Measurements from ENCODE around the gene PVR.

Gene PVR

GRCh38 chr19:44653977-44654774 lies 10.5 kb downstream of the PVR start:
- Histone ChIP-seq H2AFZ (ENCODE audit: low read depth, low read length) (no peak overlapping the region), H3K4me2 (ENCODE audit: insufficient read depth, low read length) (no peak overlapping the region), H3K4me1 (ENCODE audit: insufficient read depth, low read length) (no peaks in the 10 kb centered on the region), H3K4me3 (ENCODE audit: low read depth in 1 of 2, low read length in 2 of 2) (no peak overlapping the region), H3K9ac (ENCODE audit: low read depth, low read length) (no peak overlapping the region), H3K9me3 (ENCODE audit: insufficient read depth, low read length, severe bottlenecking) (no peaks in the 10 kb centered on the region), H3K79me2 (ENCODE audit: insufficient read depth, low read length) (no peaks in the 10 kb centered on the region), H3K27ac (ENCODE audit: low read length) (no peak overlapping the region), H4K20me1 (ENCODE audit: insufficient read depth, low read length) (no peaks in the 10 kb centered on the region), H3K36me3 (ENCODE audit: insufficient read depth, low read length) (no peaks in the 10 kb centered on the region), H3K27me3 (ENCODE audit: insufficient read depth, low read length, poor library complexity) (no peaks in the 10 kb centered on the region)
- peak; percentile 65 for DNase-seq
- TF ChIP-seq CTCF (IDR thresholded peaks at IDR 0.05; ENCODE audit: borderline replicate concordance, extremely low read depth, low read length, poor library complexity, severe bottlenecking), result peak; percentile 74
- no peak for TF ChIP-seq EZH2 (IDR thresholded peaks at IDR 0.05; ENCODE audit: borderline replicate concordance, low read depth, low read length, severe bottlenecking)
- peak; percentile 77 for ATAC-seq (ENCODE audit: insufficient read depth, low read depth)

DNA sequence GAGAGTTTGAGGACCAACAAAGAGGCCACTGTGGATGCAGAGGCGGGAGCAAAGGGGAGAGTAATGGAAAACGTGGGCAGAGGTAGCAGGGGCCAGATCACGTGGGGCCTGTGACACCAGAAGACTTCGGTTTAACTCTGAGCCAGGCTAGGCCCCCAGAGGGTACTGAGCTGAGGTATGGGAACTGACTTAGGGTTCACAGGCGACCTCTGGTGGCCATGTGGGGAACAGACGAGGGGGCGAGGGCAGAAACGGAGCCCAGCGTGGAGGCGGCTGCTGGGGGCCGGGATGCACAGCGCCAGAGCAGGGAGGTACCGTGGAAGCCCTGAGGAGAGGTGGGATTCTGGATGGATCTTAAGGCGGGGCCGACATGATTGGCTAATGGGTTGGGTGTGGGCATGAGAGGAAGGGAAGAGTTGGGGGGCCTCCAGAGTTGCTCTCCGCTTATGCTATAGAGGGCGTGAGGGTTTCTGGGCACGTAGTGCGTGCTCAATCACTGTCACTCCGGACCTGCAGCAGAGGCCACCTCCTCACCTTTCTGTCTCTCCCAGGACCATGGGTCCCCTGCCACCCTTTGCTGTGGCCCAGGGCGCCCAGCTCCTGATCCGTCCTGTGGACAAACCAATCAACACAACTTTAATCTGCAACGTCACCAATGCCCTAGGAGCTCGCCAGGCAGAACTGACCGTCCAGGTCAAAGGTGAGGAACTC lies 13.7 kb downstream of the PVR start:
- H3K27me3 ChIP-seq (ENCODE audit: insufficient read depth, low read length, poor library complexity), result no peaks in the 10 kb centered on the region
- no peak overlapping the region for H3K9ac ChIP-seq (ENCODE audit: low read depth, low read length)
- H3K4me2 ChIP-seq (ENCODE audit: insufficient read depth, low read length), result no peak overlapping the region
- H3K4me3 ChIP-seq (ENCODE audit: low read depth in 1 of 2, low read length in 2 of 2), result no peak overlapping the region
- H2AFZ ChIP-seq (ENCODE audit: low read depth, low read length), result no peak overlapping the region
- H3K27ac ChIP-seq (ENCODE audit: low read length), result no peak overlapping the region
- TF ChIP-seq CTCF (IDR thresholded peaks at IDR 0.05; ENCODE audit: borderline replicate concordance, extremely low read depth, low read length, poor library complexity, severe bottlenecking), result peak; percentile 91
- no peak for TF ChIP-seq EZH2 (IDR thresholded peaks at IDR 0.05; ENCODE audit: borderline replicate concordance, low read depth, low read length, severe bottlenecking)
- no peaks in the 10 kb centered on the region for H3K9me3 ChIP-seq (ENCODE audit: insufficient read depth, low read length, severe bottlenecking)
- no peaks in the 10 kb centered on the region for H4K20me1 ChIP-seq (ENCODE audit: insufficient read depth, low read length)
- DNase-seq (peak; percentile 69), ATAC-seq (ENCODE audit: insufficient read depth, low read depth) (peak; percentile 85)
- H3K36me3 ChIP-seq (ENCODE audit: insufficient read depth, low read length), result no peaks in the 10 kb centered on the region
- H3K4me1 ChIP-seq (ENCODE audit: insufficient read depth, low read length), result no peaks in the 10 kb centered on the region
- no peaks in the 10 kb centered on the region for H3K79me2 ChIP-seq (ENCODE audit: insufficient read depth, low read length)

DNA sequence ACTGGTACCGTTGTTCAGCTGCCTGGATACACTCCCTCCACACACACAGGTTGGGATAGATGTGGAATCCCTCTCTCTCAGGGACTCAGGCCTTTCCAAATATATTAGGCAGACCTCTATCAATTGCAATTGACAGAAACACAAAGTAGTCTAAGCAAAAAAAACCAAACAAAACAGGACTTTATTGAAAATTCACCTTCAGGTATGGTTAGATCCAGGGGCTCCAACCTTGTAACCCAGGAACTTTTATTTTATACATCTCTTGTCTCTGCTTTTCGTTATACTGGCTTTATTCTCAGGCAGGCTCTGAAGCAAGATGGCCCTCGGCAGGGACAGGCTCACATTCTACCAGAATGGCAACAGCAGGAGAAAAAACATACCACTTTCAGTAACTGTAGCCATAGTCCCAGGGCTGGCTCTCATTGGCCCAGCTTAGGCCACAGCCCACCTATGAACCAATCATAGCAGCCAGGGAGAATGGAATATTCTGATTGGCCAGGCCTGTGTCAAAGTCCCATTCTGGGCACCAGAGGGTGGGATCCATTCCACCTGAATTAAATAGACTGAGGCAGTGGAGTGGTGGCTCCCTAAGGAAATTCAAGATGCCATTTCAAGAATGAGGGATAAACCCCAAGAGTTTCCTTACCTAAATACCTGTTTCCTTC lies 14.5 kb downstream of the PVR start:
- Histone ChIP-seq H3K9me3 (ENCODE audit: insufficient read depth, low read length, severe bottlenecking) (no peaks in the 10 kb centered on the region), H3K27me3 (ENCODE audit: insufficient read depth, low read length, poor library complexity) (no peaks in the 10 kb centered on the region), H2AFZ (ENCODE audit: low read depth, low read length) (no peak overlapping the region), H4K20me1 (ENCODE audit: insufficient read depth, low read length) (no peaks in the 10 kb centered on the region), H3K36me3 (ENCODE audit: insufficient read depth, low read length) (no peaks in the 10 kb centered on the region), H3K4me1 (ENCODE audit: insufficient read depth, low read length) (no peaks in the 10 kb centered on the region), H3K9ac (ENCODE audit: low read depth, low read length) (no peak overlapping the region), H3K27ac (ENCODE audit: low read length) (no peak overlapping the region), H3K79me2 (ENCODE audit: insufficient read depth, low read length) (no peaks in the 10 kb centered on the region), H3K4me3 (ENCODE audit: low read depth in 1 of 2, low read length in 2 of 2) (no peak overlapping the region), H3K4me2 (ENCODE audit: insufficient read depth, low read length) (no peak overlapping the region)
- DNase-seq (no peak), ATAC-seq (ENCODE audit: insufficient read depth, low read depth) (no peak)
- TF ChIP-seq EZH2 (IDR thresholded peaks at IDR 0.05; ENCODE audit: borderline replicate concordance, low read depth, low read length, severe bottlenecking), result no peak
- TF ChIP-seq CTCF (IDR thresholded peaks at IDR 0.05; ENCODE audit: borderline replicate concordance, extremely low read depth, low read length, poor library complexity, severe bottlenecking), result no peak

Measured in DND-41 (cell line).